HG03159 (cell line): ENCODE measurements around the gene TPD52L2.
"Not testable (repeated sequence)": the region's sequence is repeated elsewhere in the genome, so short reads cannot be mapped to it uniquely, and the experiment has no call there.

Source experiments
- ATAC-seq: cut with Tn5 transposase; IDR thresholded peaks from one replicate; pipeline ENCODE4 v1.9.1; 2021; ENCODE audit warnings: mild to moderate bottlenecking, moderate library complexity; ENCODE audit not compliant: unreplicated experiment

TPD52L2 gene

GRCh38 chr20:63855363-63856097 is 9.5 kb upstream of the TPD52L2 start:
- no peak for ATAC-seq

GRCh38 chr20:63856098-63856511 is 9.0 kb upstream of the TPD52L2 start:
- ATAC-seq: no peak

GRCh38 chr20:63857764-63858392 is 7.2 kb upstream of the TPD52L2 start:
- ATAC-seq: no peak

- ATAC-seq: no peak
Measured at GRCh38 chr20:63858393-63859165, 6.5 kb upstream of the TPD52L2 start.

- no peak for ATAC-seq
Measured at GRCh38 chr20:63859166-63859699, 5.8 kb upstream of the TPD52L2 start.

- ATAC-seq: no peak
Measured at GRCh38 chr20:63860325-63861051, 4.6 kb upstream of the TPD52L2 start.

- no peak for ATAC-seq
Measured at GRCh38 chr20:63861365-63861934, 3.6 kb upstream of the TPD52L2 start, which contains the start of gene ABHD16B. Gene ABHD16B (plus strand): TSS chr20:63861498. CDS start chr20:63861541, 43 bp downstream.

- no peak for ATAC-seq
Measured at GRCh38 chr20:63861981-63862901, 2.8 kb upstream of the TPD52L2 start.

- no peak for ATAC-seq
Measured at GRCh38 chr20:63863021-63863797, 1.9 kb upstream of the TPD52L2 start.

GRCh38 chr20:63863798-63864544 is 1.1 kb upstream of the TPD52L2 start:
- ATAC-seq: peak; percentile 63

- no peak for ATAC-seq
Measured at GRCh38 chr20:63864545-63864977, 509 bp upstream of the TPD52L2 start.

- ATAC-seq: not testable (repeated sequence)
Measured at GRCh38 chr20:63867042-63867441, 2.0 kb downstream of the TPD52L2 start.

- ATAC-seq: no peak
Measured at GRCh38 chr20:63868264-63868663, 3.2 kb downstream of the TPD52L2 start.

- ATAC-seq: no peak
Measured at GRCh38 chr20:63873477-63873971, 8.5 kb downstream of the TPD52L2 start.

GRCh38 chr20:63874241-63874640 is 9.2 kb downstream of the TPD52L2 start:
- not testable (repeated sequence) for ATAC-seq

- ATAC-seq: no peak
Measured at GRCh38 chr20:63876489-63877036, 11.5 kb downstream of the TPD52L2 start.

- ATAC-seq: no peak
Measured at GRCh38 chr20:63877755-63878470, 12.8 kb downstream of the TPD52L2 start.
